ENCODE measurements around the gene KTN1. TPM values are rescaled to one million over a fixed set of nuclear protein-coding genes. Genes with fewer than 3 reads are reported as not detected.

The KTN1 gene
- total RNA-seq, 1 donor from 2014 or later = 193 TPM

DNA sequence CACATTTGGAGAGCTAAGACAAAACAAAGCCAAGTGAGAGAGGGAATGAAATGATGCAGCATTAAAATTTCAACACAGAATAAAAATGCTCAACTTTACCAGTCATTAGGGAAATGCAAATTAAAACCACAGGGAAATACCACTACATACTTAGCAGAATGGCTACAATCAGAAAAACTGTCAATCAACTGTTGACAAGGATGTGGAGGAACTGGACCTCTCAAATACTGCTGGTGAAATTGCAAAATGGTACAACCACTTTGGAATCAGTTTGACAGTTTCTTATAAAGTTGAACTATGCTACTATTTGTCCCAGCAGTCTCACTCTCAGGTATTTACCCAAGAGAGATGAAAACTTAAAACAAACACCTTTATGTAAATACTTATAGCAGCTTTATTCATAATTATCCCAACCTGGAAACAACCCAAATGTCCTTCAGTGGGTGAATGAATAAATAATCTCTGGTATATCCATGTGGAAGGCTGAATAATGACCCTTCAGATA lies 43.8 kb upstream of the KTN1 start:
- peak; percentile 17 for FAIRE-seq
- H3K4me1 Mint-ChIP-seq (ENCODE audit: low read depth, unreplicated experiment) = peaks cover 12% of the 10 kb centered on the region
- TF ChIP-seq, protein P1, sequence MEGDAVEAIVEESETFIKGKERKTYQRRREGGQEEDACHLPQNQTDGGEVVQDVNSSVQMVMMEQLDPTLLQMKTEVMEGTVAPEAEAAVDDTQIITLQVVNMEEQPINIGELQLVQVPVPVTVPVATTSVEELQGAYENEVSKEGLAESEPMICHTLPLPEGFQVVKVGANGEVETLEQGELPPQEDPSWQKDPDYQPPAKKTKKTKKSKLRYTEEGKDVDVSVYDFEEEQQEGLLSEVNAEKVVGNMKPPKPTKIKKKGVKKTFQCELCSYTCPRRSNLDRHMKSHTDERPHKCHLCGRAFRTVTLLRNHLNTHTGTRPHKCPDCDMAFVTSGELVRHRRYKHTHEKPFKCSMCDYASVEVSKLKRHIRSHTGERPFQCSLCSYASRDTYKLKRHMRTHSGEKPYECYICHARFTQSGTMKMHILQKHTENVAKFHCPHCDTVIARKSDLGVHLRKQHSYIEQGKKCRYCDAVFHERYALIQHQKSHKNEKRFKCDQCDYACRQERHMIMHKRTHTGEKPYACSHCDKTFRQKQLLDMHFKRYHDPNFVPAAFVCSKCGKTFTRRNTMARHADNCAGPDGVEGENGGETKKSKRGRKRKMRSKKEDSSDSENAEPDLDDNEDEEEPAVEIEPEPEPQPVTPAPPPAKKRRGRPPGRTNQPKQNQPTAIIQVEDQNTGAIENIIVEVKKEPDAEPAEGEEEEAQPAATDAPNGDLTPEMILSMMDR (IDR thresholded peaks at IDR 0.05; ENCODE audit: insufficient read depth, low read depth, low read length) = no peak
- no peak for TF ChIP-seq EZH2 (IDR thresholded peaks at IDR 0.05; ENCODE audit: insufficient read depth, low read length)
- Histone ChIP-seq H3K27me3 (ENCODE audit: insufficient read depth, low read length) (no peaks in the 10 kb centered on the region), H3K4me2 (ENCODE audit: low read length) (no peak overlapping the region), H3K4me1 (ENCODE audit: insufficient read depth, low read length) (peaks cover 9% of the 10 kb centered on the region), H4K20me1 (ENCODE audit: insufficient read depth, low read length) (no peaks in the 10 kb centered on the region), H3K27ac (ENCODE audit: low read depth, low read length) (no peak overlapping the region), H3K9ac (ENCODE audit: low read length) (no peak overlapping the region), H3K36me3 (ENCODE audit: insufficient read depth, low read length) (no peaks in the 10 kb centered on the region), H2AFZ (ENCODE audit: low read depth, low read length) (no peak overlapping the region), H3K79me2 (ENCODE audit: insufficient read depth, low read length) (no peaks in the 10 kb centered on the region), H3K4me3 (ENCODE audit: insufficient read depth, low read depth, low read length) (no peak overlapping the region), H3K9me3 (ENCODE audit: insufficient read depth, low read depth, low read length) (no peaks in the 10 kb centered on the region)
- H3K9me3 Mint-ChIP-seq (ENCODE audit: unreplicated experiment) = peaks cover 5% of the 10 kb centered on the region
- DNase-seq (ENCODE audit: low read depth) = no peak
- no peaks in the 10 kb centered on the region for H3K36me3 Mint-ChIP-seq (ENCODE audit: low read depth, unreplicated experiment)
- H3K27me3 Mint-ChIP-seq (ENCODE audit: low read depth, unreplicated experiment) = no peaks in the 10 kb centered on the region
- H3K27ac Mint-ChIP-seq (ENCODE audit: unreplicated experiment) = peak overlapping the region; percentile 3
- no peak overlapping the region for H3K4me3 Mint-ChIP-seq (ENCODE audit: unreplicated experiment)

DNA sequence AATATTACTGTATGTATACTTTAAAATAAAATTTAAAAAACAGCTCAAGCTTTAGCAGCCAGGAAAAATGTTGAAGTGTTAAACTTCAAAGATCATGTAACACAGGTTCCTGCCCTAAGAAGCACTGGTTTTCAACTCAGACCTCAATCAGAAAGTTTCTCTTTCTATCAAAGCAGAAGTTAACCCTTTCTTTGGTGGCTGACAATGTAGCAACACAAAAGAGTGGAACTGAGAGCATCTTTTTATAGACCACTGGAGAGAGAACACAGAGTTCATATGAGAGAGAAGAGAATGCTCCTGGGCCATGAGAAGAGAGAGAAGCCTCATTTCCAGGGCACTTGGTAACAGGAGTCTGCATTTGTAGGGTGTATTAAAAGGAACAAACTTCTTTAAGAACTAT lies 42.2 kb upstream of the KTN1 start:
- Histone ChIP-seq H3K4me3 (ENCODE audit: insufficient read depth, low read depth, low read length) (no peak overlapping the region), H3K4me2 (ENCODE audit: low read length) (no peak overlapping the region), H4K20me1 (ENCODE audit: insufficient read depth, low read length) (no peaks in the 10 kb centered on the region), H3K27ac (ENCODE audit: low read depth, low read length) (no peak overlapping the region), H3K9ac (ENCODE audit: low read length) (no peak overlapping the region), H3K27me3 (ENCODE audit: insufficient read depth, low read length) (no peaks in the 10 kb centered on the region), H3K9me3 (ENCODE audit: insufficient read depth, low read depth, low read length) (no peaks in the 10 kb centered on the region), H3K4me1 (ENCODE audit: insufficient read depth, low read length) (peaks cover 12% of the 10 kb centered on the region), H3K36me3 (ENCODE audit: insufficient read depth, low read length) (no peaks in the 10 kb centered on the region), H3K79me2 (ENCODE audit: insufficient read depth, low read length) (no peaks in the 10 kb centered on the region), H2AFZ (ENCODE audit: low read depth, low read length) (no peak overlapping the region)
- no peak overlapping the region for H3K4me3 Mint-ChIP-seq (ENCODE audit: unreplicated experiment)
- peaks cover 22% of the 10 kb centered on the region for H3K4me1 Mint-ChIP-seq (ENCODE audit: low read depth, unreplicated experiment)
- H3K27ac Mint-ChIP-seq (ENCODE audit: unreplicated experiment) = no peak overlapping the region
- H3K36me3 Mint-ChIP-seq (ENCODE audit: low read depth, unreplicated experiment) = no peaks in the 10 kb centered on the region
- no peak for DNase-seq (ENCODE audit: low read depth)
- peaks cover 5% of the 10 kb centered on the region for H3K9me3 Mint-ChIP-seq (ENCODE audit: unreplicated experiment)
- FAIRE-seq = no peak
- TF ChIP-seq, protein P1 (IDR thresholded peaks at IDR 0.05; ENCODE audit: insufficient read depth, low read depth, low read length) = no peak
- TF ChIP-seq EZH2 (IDR thresholded peaks at IDR 0.05; ENCODE audit: insufficient read depth, low read length) = no peak
- no peaks in the 10 kb centered on the region for H3K27me3 Mint-ChIP-seq (ENCODE audit: low read depth, unreplicated experiment)

DNA sequence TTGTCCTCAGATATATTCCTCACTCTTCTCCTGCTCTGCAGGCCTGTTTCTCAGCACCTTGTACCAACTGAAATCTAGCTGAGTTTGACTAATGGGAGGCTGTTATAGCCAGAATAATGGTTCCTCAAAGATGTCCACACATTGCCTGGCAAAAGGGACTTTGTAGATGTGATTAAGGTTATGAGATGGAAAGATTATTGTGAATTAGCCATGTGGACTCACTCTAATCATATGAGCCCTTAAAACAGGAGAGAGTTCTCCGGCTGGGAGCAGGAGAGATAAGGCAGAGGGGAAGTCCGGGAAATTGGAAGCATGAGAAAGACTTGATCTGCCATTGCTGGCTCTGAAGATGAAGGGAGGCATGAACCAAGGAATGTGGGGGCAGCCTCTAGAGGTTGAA lies 40.0 kb upstream of the KTN1 start:
- no peaks in the 10 kb centered on the region for H3K27me3 ChIP-seq (ENCODE audit: insufficient read depth, low read length)
- H3K36me3 Mint-ChIP-seq (ENCODE audit: low read depth, unreplicated experiment) = no peaks in the 10 kb centered on the region
- H3K27ac ChIP-seq (ENCODE audit: low read depth, low read length) = no peak overlapping the region
- TF ChIP-seq, protein P1 (IDR thresholded peaks at IDR 0.05; ENCODE audit: insufficient read depth, low read depth, low read length) = no peak
- TF ChIP-seq EZH2 (IDR thresholded peaks at IDR 0.05; ENCODE audit: insufficient read depth, low read length) = no peak
- H3K4me3 ChIP-seq (ENCODE audit: insufficient read depth, low read depth, low read length) = no peak overlapping the region
- H3K4me3 Mint-ChIP-seq (ENCODE audit: unreplicated experiment) = no peak overlapping the region
- no peaks in the 10 kb centered on the region for H3K79me2 ChIP-seq (ENCODE audit: insufficient read depth, low read length)
- no peak overlapping the region for H3K4me2 ChIP-seq (ENCODE audit: low read length)
- no peak overlapping the region for H3K27ac Mint-ChIP-seq (ENCODE audit: unreplicated experiment)
- H2AFZ ChIP-seq (ENCODE audit: low read depth, low read length) = no peak overlapping the region
- no peaks in the 10 kb centered on the region for H3K9me3 ChIP-seq (ENCODE audit: insufficient read depth, low read depth, low read length)
- H3K4me1 Mint-ChIP-seq (ENCODE audit: low read depth, unreplicated experiment) = peaks cover 23% of the 10 kb centered on the region
- H4K20me1 ChIP-seq (ENCODE audit: insufficient read depth, low read length) = no peaks in the 10 kb centered on the region
- DNase-seq (ENCODE audit: low read depth) = no peak
- peaks cover 5% of the 10 kb centered on the region for H3K9me3 Mint-ChIP-seq (ENCODE audit: unreplicated experiment)
- no peak overlapping the region for H3K9ac ChIP-seq (ENCODE audit: low read length)
- no peaks in the 10 kb centered on the region for H3K36me3 ChIP-seq (ENCODE audit: insufficient read depth, low read length)
- no peak for FAIRE-seq
- H3K27me3 Mint-ChIP-seq (ENCODE audit: low read depth, unreplicated experiment) = no peaks in the 10 kb centered on the region
- peaks cover 12% of the 10 kb centered on the region for H3K4me1 ChIP-seq (ENCODE audit: insufficient read depth, low read length)
